Duodenal mucosa (tissue), 2 donors: ENCODE measurements around the gene RNF40.

Source experiments
- H3K27ac ChIP-seq: one replicate; pipeline ENCODE4 v1.7.0; 2013; ENCODE audit warnings: low read depth, low read length
- H3K27me3 ChIP-seq, 2 donors: one replicate each; pipeline ENCODE4 v1.7.0; 2013; ENCODE audit warnings: low read length in 2 of 2, control low read depth in 1 of 2; ENCODE audit not compliant: insufficient read depth in 2 of 2, control insufficient read depth in 1 of 2
- H3K36me3 ChIP-seq, 2 donors: one replicate each; pipeline ENCODE4 v1.7.0; 2013; ENCODE audit warnings: low read length in 2 of 2, control low read depth in 1 of 2; ENCODE audit not compliant: insufficient read depth in 2 of 2, control insufficient read depth in 1 of 2
- H3K4me1 ChIP-seq, 2 donors: one replicate each; pipeline ENCODE4 v1.7.0; 2013; ENCODE audit warnings: low read length in 2 of 2, control low read depth in 1 of 2; ENCODE audit not compliant: insufficient read depth in 2 of 2, control insufficient read depth in 1 of 2
- H3K4me3 ChIP-seq, 2 donors: one replicate each; pipeline ENCODE4 v1.7.0; 2013; ENCODE audit warnings: low read length in 2 of 2, low read depth in 1 of 2
- H3K9ac ChIP-seq, 2 donors: one replicate each; pipeline ENCODE4 v1.7.0; 2013; ENCODE audit warnings: low read length in 2 of 2, low read depth in 1 of 2
- H3K9me3 ChIP-seq, 2 donors: one replicate each; pipeline ENCODE4 v1.7.0; 2013; ENCODE audit warnings: low read length in 2 of 2, control low read depth in 1 of 2; ENCODE audit not compliant: control insufficient read depth in 1 of 2

The RNF40 gene

DNA sequence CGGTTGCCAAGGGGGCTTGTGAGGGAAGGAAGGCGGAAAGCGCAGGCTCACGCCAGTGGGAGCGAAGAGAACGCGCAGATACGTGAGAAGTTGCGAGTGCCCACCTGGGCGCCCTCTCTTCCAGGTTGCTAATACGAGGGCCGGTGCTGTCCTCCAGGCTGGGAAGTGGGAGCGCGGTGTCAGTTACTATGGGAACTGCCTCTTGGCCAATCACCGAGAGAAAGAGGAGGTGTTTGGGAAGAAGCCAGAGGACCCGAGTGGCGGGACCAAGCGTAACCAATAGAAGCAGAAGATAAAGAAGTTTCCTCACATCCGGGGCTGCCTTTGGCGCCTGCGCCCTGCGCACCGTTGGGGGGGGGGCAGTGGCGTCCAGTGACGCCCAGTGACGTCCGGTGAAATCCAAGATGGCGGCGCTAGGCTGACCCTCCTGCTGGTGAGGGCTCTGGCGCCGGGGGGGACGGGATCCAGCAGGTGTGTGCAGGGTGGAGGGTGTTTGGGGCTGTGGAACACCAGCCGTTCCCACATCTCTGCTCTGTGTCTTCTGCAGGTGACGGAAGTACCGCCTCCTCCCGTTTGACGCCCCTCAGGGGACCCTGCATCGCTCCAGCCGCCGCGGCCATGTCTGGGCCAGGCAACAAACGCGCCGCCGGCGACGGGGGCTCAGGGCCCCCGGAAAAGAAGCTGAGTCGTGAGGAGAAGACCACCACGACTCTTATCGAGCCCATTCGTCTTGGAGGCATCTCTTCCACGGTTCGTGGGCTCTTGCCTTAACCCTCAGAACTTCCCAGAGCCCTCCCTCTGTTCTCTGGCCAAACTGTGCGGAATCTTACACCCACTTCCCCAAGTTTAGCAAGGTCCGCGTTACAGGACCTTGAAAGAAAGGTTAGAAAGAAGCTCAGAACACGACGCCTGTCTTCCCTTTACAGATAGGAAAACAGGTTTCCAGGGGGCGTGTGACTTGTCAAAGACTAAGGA lies at the start of gene RNF40, which contains the start of gene CFAP119:
TSS of gene RNF40 (plus strand) at position 395 of the 975 bp plus-strand sequence. CDS start at position 619, 224 bp downstream.
TSS of gene CFAP119 (minus strand) at position 135 of the 975 bp plus-strand sequence. CDS start 314 bp downstream, outside the sequence.
- Histone ChIP-seq H3K27me3 (no peaks in the 10 kb centered on the region), H3K9me3 (no peaks in the 10 kb centered on the region), H3K27ac (peak within 1 kb of the TSS; percentile 85), H3K4me1 (peaks cover 19 to 39% of the 10 kb centered on the region in 2 donors), H3K9ac (peak within 1 kb of the TSS; percentile 96 to 99), H3K4me3 (peak within 1 kb of the TSS; percentile 90 to 98), H3K36me3 (peaks cover 32 to 48% of the 10 kb centered on the region in 2 donors)

DNA sequence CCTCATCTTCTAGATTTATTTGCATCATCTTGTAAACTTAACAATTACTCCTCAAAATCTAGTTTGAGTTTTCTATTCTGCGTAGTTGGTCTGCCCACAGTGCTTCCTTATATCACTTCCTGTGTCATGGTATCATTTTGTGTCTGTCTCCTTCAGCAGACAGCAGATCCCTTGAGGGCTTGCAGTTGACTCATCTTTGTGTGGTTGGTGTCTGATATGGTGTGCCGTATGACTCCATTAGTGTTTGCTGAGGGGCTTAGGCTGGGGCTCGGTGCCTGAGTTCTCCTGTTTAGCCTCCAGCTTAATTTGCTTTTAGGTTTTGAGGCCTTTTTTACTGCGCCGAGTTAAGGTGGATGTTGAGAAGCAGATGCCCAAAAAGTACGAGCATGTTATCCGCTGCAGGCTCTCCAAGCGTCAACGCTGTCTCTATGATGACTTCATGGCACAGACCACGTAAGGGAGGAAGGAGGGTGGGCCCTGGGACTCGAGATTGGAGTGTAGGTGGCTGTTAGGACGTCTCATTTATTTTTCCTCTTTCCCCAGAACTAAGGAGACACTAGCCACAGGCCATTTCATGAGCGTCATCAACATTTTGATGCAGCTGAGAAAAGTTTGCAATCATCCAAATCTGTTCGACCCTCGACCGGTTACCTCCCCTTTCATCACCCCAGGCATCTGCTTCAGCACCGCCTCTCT lies 46.2 kb upstream of the RNF40 start:
- no peak overlapping the region for H3K9ac ChIP-seq
- H3K9me3 ChIP-seq: no peaks in the 10 kb centered on the region
- H3K36me3 ChIP-seq: peaks cover 61 to 86% of the 10 kb centered on the region in 2 donors
- H3K27me3 ChIP-seq: no peaks in the 10 kb centered on the region
- H3K4me1 ChIP-seq: no peaks in the 10 kb centered on the region
- H3K4me3 ChIP-seq: no peak overlapping the region
- H3K27ac ChIP-seq: no peak overlapping the region

DNA sequence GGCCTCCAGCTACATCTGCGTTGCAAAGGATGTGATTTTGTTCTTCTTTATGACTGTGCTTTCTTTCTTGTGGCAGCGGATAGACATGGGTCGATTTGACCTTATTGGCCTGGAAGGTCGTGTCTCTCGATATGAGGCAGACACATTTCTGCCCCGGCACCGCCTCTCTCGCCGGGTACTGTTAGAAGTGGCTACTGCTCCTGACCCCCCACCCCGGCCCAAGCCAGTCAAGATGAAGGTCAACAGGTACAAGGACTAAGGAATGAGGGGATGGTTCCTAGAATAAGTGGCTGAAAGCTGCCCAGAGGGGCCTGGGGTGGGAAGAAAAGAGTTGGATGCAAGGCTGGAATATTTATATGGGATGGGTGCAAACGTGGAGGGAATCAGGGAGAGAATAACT lies 42.0 kb upstream of the RNF40 start:
- Histone ChIP-seq H3K9ac (no peak overlapping the region), H3K4me3 (no peak overlapping the region), H3K27ac (no peak overlapping the region), H3K27me3 (no peaks in the 10 kb centered on the region), H3K36me3 (peaks cover 71 to 92% of the 10 kb centered on the region in 2 donors), H3K4me1 (peaks cover 5 to 10% of the 10 kb centered on the region in 2 donors), H3K9me3 (no peaks in the 10 kb centered on the region)

DNA sequence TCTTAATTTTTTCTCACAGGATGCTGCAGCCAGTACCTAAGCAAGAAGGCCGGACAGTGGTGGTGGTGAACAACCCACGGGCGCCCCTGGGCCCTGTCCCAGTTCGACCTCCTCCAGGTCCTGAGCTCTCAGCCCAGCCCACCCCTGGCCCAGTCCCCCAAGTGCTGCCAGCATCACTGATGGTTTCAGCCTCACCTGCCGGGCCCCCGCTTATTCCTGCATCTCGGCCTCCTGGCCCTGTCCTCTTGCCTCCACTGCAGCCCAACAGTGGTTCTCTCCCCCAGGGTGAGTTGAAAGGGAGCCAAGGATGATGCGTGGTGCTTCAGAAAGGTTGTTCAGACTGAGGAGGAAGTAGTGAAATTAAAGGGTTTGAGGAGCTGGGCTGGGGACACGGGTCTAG lies 41.4 kb upstream of the RNF40 start:
- no peak overlapping the region for H3K27ac ChIP-seq
- H3K36me3 ChIP-seq: peaks cover 71 to 93% of the 10 kb centered on the region in 2 donors
- peaks cover 11 to 15% of the 10 kb centered on the region in 2 donors for H3K4me1 ChIP-seq
- no peaks in the 10 kb centered on the region for H3K27me3 ChIP-seq
- H3K9me3 ChIP-seq: no peaks in the 10 kb centered on the region
- no peak overlapping the region for H3K9ac ChIP-seq
- H3K4me3 ChIP-seq: no peak overlapping the region

DNA sequence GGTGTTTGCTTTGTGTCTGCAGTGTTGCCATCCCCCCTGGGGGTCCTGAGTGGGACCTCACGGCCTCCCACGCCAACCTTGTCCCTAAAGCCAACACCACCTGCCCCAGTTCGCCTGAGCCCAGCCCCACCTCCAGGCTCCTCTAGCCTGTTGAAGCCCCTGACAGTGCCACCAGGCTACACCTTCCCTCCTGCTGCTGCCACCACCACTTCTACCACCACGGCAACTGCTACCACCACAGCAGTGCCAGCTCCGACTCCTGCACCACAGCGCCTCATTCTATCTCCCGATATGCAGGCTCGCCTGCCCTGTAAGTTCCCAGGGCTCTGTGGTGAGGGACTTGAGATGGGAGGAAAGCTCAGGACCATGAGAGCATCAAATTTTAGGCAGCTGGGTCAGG lies 41.0 kb upstream of the RNF40 start:
- H3K27ac ChIP-seq: no peak overlapping the region
- H3K27me3 ChIP-seq: no peaks in the 10 kb centered on the region
- H3K9ac ChIP-seq: no peak overlapping the region
- H3K9me3 ChIP-seq: no peaks in the 10 kb centered on the region
- H3K4me3 ChIP-seq: no peak overlapping the region
- peaks cover 66 to 88% of the 10 kb centered on the region in 2 donors for H3K36me3 ChIP-seq
- peaks cover 11 to 15% of the 10 kb centered on the region in 2 donors for H3K4me1 ChIP-seq

DNA sequence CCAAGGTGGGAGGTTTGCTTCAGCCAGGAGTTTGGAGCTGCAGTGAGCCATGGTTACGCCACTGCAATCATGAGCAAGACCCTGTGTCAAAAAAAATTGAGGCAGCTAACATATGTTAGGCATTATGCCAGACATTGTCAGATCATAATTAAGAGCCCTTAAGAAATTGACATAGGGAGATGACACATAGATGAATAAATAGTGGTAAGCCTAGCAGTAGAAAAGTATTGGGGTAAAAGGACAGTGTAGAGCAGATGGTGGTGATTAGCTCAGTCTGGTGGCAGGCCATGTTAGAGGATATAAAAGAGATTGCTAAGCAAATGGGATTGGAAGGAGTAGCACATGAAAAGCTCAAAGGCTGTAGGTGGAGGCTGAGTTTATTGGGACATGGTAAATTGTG lies 40.5 kb upstream of the RNF40 start:
- no peaks in the 10 kb centered on the region for H3K27me3 ChIP-seq
- H3K36me3 ChIP-seq: peaks cover 62 to 84% of the 10 kb centered on the region in 2 donors
- H3K27ac ChIP-seq: no peak overlapping the region
- peaks cover 11 to 15% of the 10 kb centered on the region in 2 donors for H3K4me1 ChIP-seq
- H3K4me3 ChIP-seq: no peak overlapping the region
- H3K9me3 ChIP-seq: no peaks in the 10 kb centered on the region
- no peak overlapping the region for H3K9ac ChIP-seq

DNA sequence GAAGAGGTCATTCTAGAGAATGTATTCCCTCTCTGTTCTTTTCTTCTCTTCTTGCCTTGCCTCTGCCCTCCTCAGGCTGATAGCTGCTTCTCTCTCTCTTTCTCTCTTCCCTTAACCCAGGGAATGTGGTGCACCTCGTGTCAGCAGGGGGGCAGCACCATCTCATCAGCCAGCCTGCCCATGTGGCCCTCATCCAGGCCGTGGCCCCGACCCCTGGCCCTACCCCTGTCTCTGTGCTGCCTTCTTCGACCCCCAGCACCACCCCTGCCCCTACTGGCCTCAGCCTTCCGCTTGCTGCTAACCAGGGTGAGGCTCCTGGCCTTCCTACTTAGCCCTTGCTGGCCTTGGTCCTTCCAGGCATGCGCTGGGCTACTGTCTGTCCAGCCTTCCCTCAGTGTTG lies 39.7 kb upstream of the RNF40 start:
- Histone ChIP-seq H3K9me3 (no peaks in the 10 kb centered on the region), H3K9ac (no peak overlapping the region), H3K27me3 (no peaks in the 10 kb centered on the region), H3K27ac (no peak overlapping the region), H3K4me1 (peaks cover 11 to 15% of the 10 kb centered on the region in 2 donors), H3K4me3 (no peak overlapping the region), H3K36me3 (peaks cover 58 to 80% of the 10 kb centered on the region in 2 donors)

DNA sequence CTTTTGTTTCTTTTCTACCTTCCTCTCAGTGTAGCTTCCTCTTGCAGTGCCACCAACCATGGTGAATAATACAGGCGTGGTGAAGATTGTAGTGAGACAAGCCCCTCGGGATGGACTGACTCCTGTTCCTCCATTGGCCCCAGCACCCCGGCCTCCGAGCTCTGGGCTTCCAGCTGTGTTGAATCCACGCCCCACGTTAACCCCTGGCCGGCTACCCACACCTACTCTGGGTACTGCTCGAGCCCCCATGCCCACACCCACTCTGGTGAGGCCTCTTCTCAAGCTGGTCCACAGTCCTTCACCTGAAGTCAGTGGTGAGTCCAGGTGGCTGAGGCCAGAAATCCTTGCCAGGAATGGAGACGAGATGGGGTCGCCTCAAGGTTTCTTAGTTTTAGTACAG lies 39.2 kb upstream of the RNF40 start:
- Histone ChIP-seq H3K27me3 (no peaks in the 10 kb centered on the region), H3K9me3 (no peaks in the 10 kb centered on the region), H3K4me3 (no peak overlapping the region), H3K4me1 (peaks cover 11 to 15% of the 10 kb centered on the region in 2 donors), H3K9ac (no peak overlapping the region), H3K27ac (no peak overlapping the region), H3K36me3 (peaks cover 58 to 76% of the 10 kb centered on the region in 2 donors)

DNA sequence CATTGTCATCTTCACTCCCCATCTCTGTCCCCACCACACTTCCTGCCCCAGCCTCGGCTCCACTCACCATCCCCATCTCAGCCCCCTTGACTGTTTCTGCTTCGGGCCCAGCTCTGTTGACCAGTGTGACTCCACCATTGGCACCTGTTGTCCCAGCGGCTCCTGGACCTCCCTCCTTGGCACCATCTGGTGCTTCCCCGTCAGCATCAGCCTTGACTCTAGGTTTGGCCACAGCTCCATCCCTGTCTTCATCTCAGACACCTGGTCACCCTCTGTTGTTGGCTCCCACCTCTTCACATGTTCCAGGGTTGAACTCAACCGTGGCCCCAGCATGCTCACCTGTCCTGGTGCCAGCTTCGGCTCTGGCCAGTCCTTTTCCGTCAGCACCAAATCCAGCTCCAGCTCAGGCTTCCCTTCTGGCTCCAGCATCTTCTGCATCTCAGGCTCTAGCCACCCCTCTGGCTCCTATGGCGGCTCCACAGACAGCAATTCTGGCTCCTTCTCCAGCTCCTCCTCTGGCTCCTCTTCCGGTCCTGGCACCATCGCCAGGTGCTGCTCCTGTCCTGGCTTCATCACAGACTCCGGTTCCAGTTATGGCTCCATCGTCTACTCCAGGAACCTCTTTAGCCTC lies 38.3 kb upstream of the RNF40 start:
- Histone ChIP-seq H3K36me3 (peaks cover 60 to 71% of the 10 kb centered on the region in 2 donors), H3K27ac (no peak overlapping the region), H3K27me3 (no peaks in the 10 kb centered on the region), H3K4me1 (peaks cover 18 to 23% of the 10 kb centered on the region in 2 donors), H3K9ac (no peak overlapping the region), H3K4me3 (no peak overlapping the region), H3K9me3 (no peaks in the 10 kb centered on the region)
